ENCODE measurements around the gene RABL3. TPM values are rescaled to one million over a fixed set of nuclear protein-coding genes. Genes with fewer than 3 reads are reported as not detected.
A peak's percentile ranks its signal among the peaks of the same experiment; 100 is the strongest.
"Not testable (repeated sequence)": the region's sequence is repeated elsewhere in the genome, so short reads cannot be mapped to it uniquely, and the experiment has no call there.

The RABL3 gene

GRCh38 chr3:120640231-120640630, 102.1 kb downstream of the RABL3 start:
- no peak for DNase-seq
- Histone ChIP-seq H3K4ac (ENCODE audit: low read depth, low read length) (no peak overlapping the region), H3K4me3 (ENCODE audit: low read length) (no peak overlapping the region), H3K56ac (ENCODE audit: low read length) (no peak overlapping the region), H2AK5ac (ENCODE audit: low read length) (no peak overlapping the region), H4K5ac (ENCODE audit: low read length) (no peak overlapping the region), H3K9ac (ENCODE audit: low read length) (no peak overlapping the region), H3K79me2 (ENCODE audit: control insufficient read depth, insufficient read depth, low read length) (no peaks in the 10 kb centered on the region), H2BK120ac (ENCODE audit: low read depth, low read length) (no peak overlapping the region), H4K8ac (ENCODE audit: low read depth, low read length) (no peak overlapping the region), H3K4me2 (ENCODE audit: low read length) (no peak overlapping the region), H3K18ac (ENCODE audit: low read length) (no peak overlapping the region), H3K27me3 (ENCODE audit: insufficient read depth, low read length, poor library complexity) (no peaks in the 10 kb centered on the region), H2BK15ac (replicated peaks; ENCODE audit: low read depth) (no peak overlapping the region), H3K4me1 (ENCODE audit: control insufficient read depth, low read depth, low read length) (peaks cover 5% of the 10 kb centered on the region), H3K27ac (ENCODE audit: low read depth, low read length) (no peak overlapping the region), H3K23ac (ENCODE audit: low read length) (no peak overlapping the region), H2BK5ac (ENCODE audit: low read length) (no peak overlapping the region), H3K79me1 (ENCODE audit: low read length) (no peaks in the 10 kb centered on the region), H3K36me3 (ENCODE audit: control insufficient read depth, insufficient read depth, low read length) (no peaks in the 10 kb centered on the region)
- WGBS (ENCODE audit: extremely low coverage, insufficient coverage, low lambda C conversion rate), result no CpG with 5 or more reads among the region's 1 CpG

DNA sequence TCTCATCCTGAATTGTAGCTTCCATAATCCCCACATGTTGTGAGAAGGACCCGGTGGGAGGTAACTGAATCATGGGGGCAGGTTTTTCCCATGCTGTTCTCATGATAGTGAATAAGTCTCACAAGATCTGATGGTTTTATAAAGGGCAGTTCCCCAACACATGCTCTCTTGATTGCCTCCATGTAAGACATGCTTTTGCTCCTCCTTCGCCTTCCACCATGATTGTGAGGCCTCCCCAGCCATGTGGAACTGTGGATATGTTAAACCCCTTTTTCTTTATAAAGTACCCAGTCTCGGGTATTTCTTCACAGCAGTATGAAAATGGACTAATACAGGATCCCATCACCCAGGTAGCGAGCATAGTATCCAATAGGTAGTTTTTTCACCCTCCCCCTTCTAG, 103.5 kb downstream of the RABL3 start:
- not testable (repeated sequence) for H4K5ac ChIP-seq (ENCODE audit: low read length); H3K4me3 ChIP-seq (ENCODE audit: low read length); H2BK120ac ChIP-seq (ENCODE audit: low read depth, low read length); H3K4me2 ChIP-seq (ENCODE audit: low read length); H3K23ac ChIP-seq (ENCODE audit: low read length); H2AK5ac ChIP-seq (ENCODE audit: low read length); H3K27me3 ChIP-seq (ENCODE audit: insufficient read depth, low read length, poor library complexity); DNase-seq; H3K4me1 ChIP-seq (ENCODE audit: control insufficient read depth, low read depth, low read length); H3K56ac ChIP-seq (ENCODE audit: low read length); H3K18ac ChIP-seq (ENCODE audit: low read length); H2BK15ac ChIP-seq (replicated peaks; ENCODE audit: low read depth); H2BK5ac ChIP-seq (ENCODE audit: low read length); H3K79me2 ChIP-seq (ENCODE audit: control insufficient read depth, insufficient read depth, low read length); H3K27ac ChIP-seq (ENCODE audit: low read depth, low read length); H4K8ac ChIP-seq (ENCODE audit: low read depth, low read length); H3K36me3 ChIP-seq (ENCODE audit: control insufficient read depth, insufficient read depth, low read length); H3K9ac ChIP-seq (ENCODE audit: low read length); H3K79me1 ChIP-seq (ENCODE audit: low read length); H3K4ac ChIP-seq (ENCODE audit: low read depth, low read length)
- WGBS (ENCODE audit: extremely low coverage, insufficient coverage, low lambda C conversion rate), result no CpG with 5 or more reads among the region's 4 CpGs

- no peak overlapping the region for H2BK120ac ChIP-seq (ENCODE audit: low read depth, low read length)
- H3K23ac ChIP-seq (ENCODE audit: low read length), result no peak overlapping the region
- DNase-seq, result peak; percentile 40
- H3K27ac ChIP-seq (ENCODE audit: low read depth, low read length), result no peak overlapping the region
- no peak overlapping the region for H3K56ac ChIP-seq (ENCODE audit: low read length)
- H3K9ac ChIP-seq (ENCODE audit: low read length), result no peak overlapping the region
- no peak overlapping the region for H3K4me2 ChIP-seq (ENCODE audit: low read length)
- H3K36me3 ChIP-seq (ENCODE audit: control insufficient read depth, insufficient read depth, low read length), result no peaks in the 10 kb centered on the region
- no peaks in the 10 kb centered on the region for H3K27me3 ChIP-seq (ENCODE audit: insufficient read depth, low read length, poor library complexity)
- H2AK5ac ChIP-seq (ENCODE audit: low read length), result no peak overlapping the region
- H3K4ac ChIP-seq (ENCODE audit: low read depth, low read length), result no peak overlapping the region
- no CpG with 5 or more reads among the region's 6 CpGs for WGBS (ENCODE audit: extremely low coverage, insufficient coverage, low lambda C conversion rate)
- no peak overlapping the region for H2BK15ac ChIP-seq (replicated peaks; ENCODE audit: low read depth)
- H3K18ac ChIP-seq (ENCODE audit: low read length), result no peak overlapping the region
- H4K5ac ChIP-seq (ENCODE audit: low read length), result no peak overlapping the region
- no peaks in the 10 kb centered on the region for H3K79me1 ChIP-seq (ENCODE audit: low read length)
- no peaks in the 10 kb centered on the region for H3K79me2 ChIP-seq (ENCODE audit: control insufficient read depth, insufficient read depth, low read length)
- no peak overlapping the region for H4K8ac ChIP-seq (ENCODE audit: low read depth, low read length)
- H3K4me3 ChIP-seq (ENCODE audit: low read length), result no peak overlapping the region
- no peaks in the 10 kb centered on the region for H3K4me1 ChIP-seq (ENCODE audit: control insufficient read depth, low read depth, low read length)
- no peak overlapping the region for H2BK5ac ChIP-seq (ENCODE audit: low read length)
These were observed 104.3 kb downstream of the RABL3 start for GRCh38 chr3:120637851-120638559.

DNA sequence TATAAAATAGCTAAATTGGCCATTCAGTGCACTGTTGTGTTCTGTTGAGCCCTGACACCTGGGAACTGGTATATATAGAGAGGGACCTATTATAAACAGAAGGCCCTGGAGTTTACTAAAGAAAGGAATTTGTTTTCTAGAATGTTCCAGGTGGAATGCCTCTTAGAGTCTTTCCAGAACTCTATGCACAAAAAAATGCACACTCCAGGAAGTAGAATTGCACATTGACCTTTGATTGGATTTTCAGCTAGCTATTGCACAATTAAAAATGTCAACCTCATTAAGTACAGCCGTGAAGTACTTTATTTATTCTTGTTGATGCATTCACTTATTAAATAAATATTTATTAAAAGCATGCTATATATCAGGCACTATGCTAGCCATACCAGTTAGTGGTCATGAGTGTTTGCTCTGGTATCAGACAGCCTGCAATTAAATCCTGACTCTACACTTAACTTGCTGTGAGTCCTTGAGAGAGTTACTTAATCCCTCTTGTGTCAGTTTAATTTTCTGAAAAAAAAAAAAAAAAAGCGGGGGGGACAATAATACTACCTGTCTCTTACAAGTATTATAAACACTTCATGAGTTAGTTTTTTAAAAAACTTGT, 105.4 kb downstream of the RABL3 start:
- no peak overlapping the region for H4K8ac ChIP-seq (ENCODE audit: low read depth, low read length)
- no CpG with 5 or more reads among the region's 2 CpGs for WGBS (ENCODE audit: extremely low coverage, insufficient coverage, low lambda C conversion rate)
- H3K79me2 ChIP-seq (ENCODE audit: control insufficient read depth, insufficient read depth, low read length), result no peaks in the 10 kb centered on the region

More for the DNA sequence above, 105.4 kb downstream of the RABL3 start:
- H2BK15ac ChIP-seq (replicated peaks; ENCODE audit: low read depth), result no peak overlapping the region
- H2BK120ac ChIP-seq (ENCODE audit: low read depth, low read length), result no peak overlapping the region
- no peak overlapping the region for H2AK5ac ChIP-seq (ENCODE audit: low read length)
- no peak for DNase-seq
- H4K5ac ChIP-seq (ENCODE audit: low read length), result no peak overlapping the region
- no peak overlapping the region for H2BK5ac ChIP-seq (ENCODE audit: low read length)
- H3K56ac ChIP-seq (ENCODE audit: low read length), result no peak overlapping the region
- H3K9ac ChIP-seq (ENCODE audit: low read length), result no peak overlapping the region
- no peak overlapping the region for H3K27ac ChIP-seq (ENCODE audit: low read depth, low read length)
- H3K36me3 ChIP-seq (ENCODE audit: control insufficient read depth, insufficient read depth, low read length), result no peaks in the 10 kb centered on the region
- H3K18ac ChIP-seq (ENCODE audit: low read length), result no peak overlapping the region
- H3K4me1 ChIP-seq (ENCODE audit: control insufficient read depth, low read depth, low read length), result no peaks in the 10 kb centered on the region
- no peak overlapping the region for H3K23ac ChIP-seq (ENCODE audit: low read length)
- H3K4me2 ChIP-seq (ENCODE audit: low read length), result no peak overlapping the region
- no peak overlapping the region for H3K4ac ChIP-seq (ENCODE audit: low read depth, low read length)
- no peak overlapping the region for H3K4me3 ChIP-seq (ENCODE audit: low read length)
- H3K27me3 ChIP-seq (ENCODE audit: insufficient read depth, low read length, poor library complexity), result no peaks in the 10 kb centered on the region
- no peaks in the 10 kb centered on the region for H3K79me1 ChIP-seq (ENCODE audit: low read length)

Small RNA genes within 50 kb of the gene (small RNA-seq; reads per million reads assigned to genes)
- not detected for gene MTCO1P29 (ENCODE audit: insufficient read depth)
- gene MTCO2P29 (ENCODE audit: insufficient read depth), result not detected

Measured in mesendoderm (in vitro differentiated cells).